ENCODE results near the gene LUM.

DNA sequence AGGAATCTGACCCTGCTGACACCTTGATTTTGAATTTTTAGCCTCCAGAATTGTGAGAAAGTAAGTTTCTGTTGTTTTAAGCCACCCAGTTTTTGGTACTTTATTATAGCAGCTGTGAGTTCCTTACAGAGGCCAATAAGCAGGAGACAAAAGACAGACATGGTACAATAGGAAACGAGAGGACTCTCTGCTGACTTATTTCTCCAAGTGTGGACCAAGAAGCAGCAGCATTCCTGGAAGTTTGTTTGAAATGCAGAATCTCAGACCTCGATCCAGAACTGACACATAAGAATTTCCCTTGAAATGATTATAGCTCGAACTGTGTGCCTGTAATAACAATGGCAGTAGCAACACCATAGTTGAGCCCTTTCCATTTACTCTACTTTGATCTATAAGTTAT, 31.9 kb upstream of the LUM start:
- TF ChIP-seq, protein P1, sequence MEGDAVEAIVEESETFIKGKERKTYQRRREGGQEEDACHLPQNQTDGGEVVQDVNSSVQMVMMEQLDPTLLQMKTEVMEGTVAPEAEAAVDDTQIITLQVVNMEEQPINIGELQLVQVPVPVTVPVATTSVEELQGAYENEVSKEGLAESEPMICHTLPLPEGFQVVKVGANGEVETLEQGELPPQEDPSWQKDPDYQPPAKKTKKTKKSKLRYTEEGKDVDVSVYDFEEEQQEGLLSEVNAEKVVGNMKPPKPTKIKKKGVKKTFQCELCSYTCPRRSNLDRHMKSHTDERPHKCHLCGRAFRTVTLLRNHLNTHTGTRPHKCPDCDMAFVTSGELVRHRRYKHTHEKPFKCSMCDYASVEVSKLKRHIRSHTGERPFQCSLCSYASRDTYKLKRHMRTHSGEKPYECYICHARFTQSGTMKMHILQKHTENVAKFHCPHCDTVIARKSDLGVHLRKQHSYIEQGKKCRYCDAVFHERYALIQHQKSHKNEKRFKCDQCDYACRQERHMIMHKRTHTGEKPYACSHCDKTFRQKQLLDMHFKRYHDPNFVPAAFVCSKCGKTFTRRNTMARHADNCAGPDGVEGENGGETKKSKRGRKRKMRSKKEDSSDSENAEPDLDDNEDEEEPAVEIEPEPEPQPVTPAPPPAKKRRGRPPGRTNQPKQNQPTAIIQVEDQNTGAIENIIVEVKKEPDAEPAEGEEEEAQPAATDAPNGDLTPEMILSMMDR (IDR thresholded peaks at IDR 0.05) = no peak
- TF ChIP-seq POLR2A (IDR thresholded peaks at IDR 0.05) = no peak
